NAMALWA (cell line): ENCODE results near the gene SLC30A3.
A peak's percentile ranks its signal among the peaks of the same experiment; 100 is the strongest.

Experiments used
- DNase-seq: peaks from one replicate; pipeline ENCODE4 v3.0.0-alpha.2; 2015; ENCODE audit warnings: low spot score

Gene SLC30A3

GRCh38 chr2:27227501-27227900 is 35.3 kb downstream of the SLC30A3 start:
- no peak for DNase-seq

GRCh38 chr2:27225526-27225925 is 37.3 kb downstream of the SLC30A3 start:
- DNase-seq, result no peak

GRCh38 chr2:27223416-27223815 is 39.4 kb downstream of the SLC30A3 start:
- no peak for DNase-seq

- DNase-seq, result no peak
Measured at GRCh38 chr2:27222407-27222806, 40.4 kb downstream of the SLC30A3 start.

- DNase-seq, result no peak
Measured at GRCh38 chr2:27221166-27221565, 41.7 kb downstream of the SLC30A3 start.

- DNase-seq, result no peak
Measured at GRCh38 chr2:27220091-27220490, 42.8 kb downstream of the SLC30A3 start.

- no peak for DNase-seq
Measured at GRCh38 chr2:27219091-27219490, 43.8 kb downstream of the SLC30A3 start.

- DNase-seq, result peak; percentile 20
Measured at GRCh38 chr2:27218614-27219013, 44.2 kb downstream of the SLC30A3 start.

GRCh38 chr2:27217173-27218121 is 45.4 kb downstream of the SLC30A3 start, which contains the start of gene CAD:
TSS of gene CAD (plus strand) at chr2:27217369. CDS start at chr2:27217552, 183 bp downstream.
- DNase-seq, result peak; percentile 87

GRCh38 chr2:27216416-27217137 is 46.3 kb downstream of the SLC30A3 start:
- DNase-seq, result no peak

GRCh38 chr2:27214941-27215340 is 47.9 kb downstream of the SLC30A3 start:
- DNase-seq, result no peak

GRCh38 chr2:27212626-27213471 is 50.0 kb downstream of the SLC30A3 start:
- DNase-seq, result peak; percentile 85

- DNase-seq, result peak; percentile 92
Measured at GRCh38 chr2:27211943-27212625, 50.8 kb downstream of the SLC30A3 start, which contains the start of the genes ATRAID and SLC5A6. TSS of gene ATRAID (plus strand) at chr2:27212041. CDS start at chr2:27212369, 328 bp downstream. TSS of gene SLC5A6 (minus strand) at chr2:27212268. CDS start at chr2:27207650, 4,618 bp downstream.

GRCh38 chr2:27211241-27211942 is 51.5 kb downstream of the SLC30A3 start:
- no peak for DNase-seq

GRCh38 chr2:27209621-27210401 is 53.0 kb downstream of the SLC30A3 start:
- peak; percentile 26 for DNase-seq

GRCh38 chr2:27208486-27209050 is 54.3 kb downstream of the SLC30A3 start:
- DNase-seq, result no peak

- DNase-seq, result no peak
Measured at GRCh38 chr2:27206346-27206745, 56.5 kb downstream of the SLC30A3 start.

GRCh38 chr2:27205206-27205605 is 57.6 kb downstream of the SLC30A3 start:
- no peak for DNase-seq

GRCh38 chr2:27204566-27204965 is 58.3 kb downstream of the SLC30A3 start:
- DNase-seq, result no peak
